ENCODE measurements around the gene SLC38A9. TPM values are rescaled to one million over a fixed set of nuclear protein-coding genes. Genes with fewer than 3 reads are reported as not detected.

Gene SLC38A9
- total RNA-seq, 1 experiment from 2014 or later = 20.1 TPM

DNA sequence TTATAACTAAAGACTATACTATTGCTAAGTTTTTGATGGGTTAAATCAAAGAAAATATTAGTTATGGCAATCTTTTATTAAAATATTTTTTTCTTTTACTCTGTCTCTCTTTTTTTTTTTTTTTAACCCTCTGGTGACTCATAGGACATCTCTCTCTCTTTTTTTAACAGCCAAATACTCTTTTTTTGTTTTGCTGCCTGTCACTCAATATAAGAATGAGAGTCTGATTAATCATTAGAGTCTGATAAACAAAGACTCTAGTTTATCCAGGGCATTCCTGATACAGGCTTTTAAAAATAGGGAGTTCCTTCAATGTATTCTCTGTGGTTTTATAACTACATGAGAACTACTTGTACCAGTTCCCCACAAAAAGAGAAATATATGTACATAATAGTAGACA lies 77.3 kb downstream of the SLC38A9 start:
- Mint-ChIP-seq H3K4me1 (ENCODE audit: insufficient read depth, unreplicated experiment) (peaks cover 24% of the 10 kb centered on the region), H3K27ac (ENCODE audit: low read depth, unreplicated experiment) (no peak overlapping the region), H3K9me3 (ENCODE audit: unreplicated experiment) (no peaks in the 10 kb centered on the region), H3K36me3 (ENCODE audit: insufficient read depth, unreplicated experiment) (peaks cover 19% of the 10 kb centered on the region), H3K27me3 (ENCODE audit: insufficient read depth, unreplicated experiment) (no peaks in the 10 kb centered on the region), H3K4me3 (ENCODE audit: unreplicated experiment) (no peak overlapping the region)
- no TSS peak for BruUV-seq (replicated peaks)
- ChIA-PET POLR2A (no interaction called here), CTCF (no interaction called here)
- intact Hi-C loops (cut with micrococcal nuclease) = no loop called here
- no peak for DNase-seq (ENCODE audit: unreplicated experiment)
- TF ChIP-seq, protein P1, sequence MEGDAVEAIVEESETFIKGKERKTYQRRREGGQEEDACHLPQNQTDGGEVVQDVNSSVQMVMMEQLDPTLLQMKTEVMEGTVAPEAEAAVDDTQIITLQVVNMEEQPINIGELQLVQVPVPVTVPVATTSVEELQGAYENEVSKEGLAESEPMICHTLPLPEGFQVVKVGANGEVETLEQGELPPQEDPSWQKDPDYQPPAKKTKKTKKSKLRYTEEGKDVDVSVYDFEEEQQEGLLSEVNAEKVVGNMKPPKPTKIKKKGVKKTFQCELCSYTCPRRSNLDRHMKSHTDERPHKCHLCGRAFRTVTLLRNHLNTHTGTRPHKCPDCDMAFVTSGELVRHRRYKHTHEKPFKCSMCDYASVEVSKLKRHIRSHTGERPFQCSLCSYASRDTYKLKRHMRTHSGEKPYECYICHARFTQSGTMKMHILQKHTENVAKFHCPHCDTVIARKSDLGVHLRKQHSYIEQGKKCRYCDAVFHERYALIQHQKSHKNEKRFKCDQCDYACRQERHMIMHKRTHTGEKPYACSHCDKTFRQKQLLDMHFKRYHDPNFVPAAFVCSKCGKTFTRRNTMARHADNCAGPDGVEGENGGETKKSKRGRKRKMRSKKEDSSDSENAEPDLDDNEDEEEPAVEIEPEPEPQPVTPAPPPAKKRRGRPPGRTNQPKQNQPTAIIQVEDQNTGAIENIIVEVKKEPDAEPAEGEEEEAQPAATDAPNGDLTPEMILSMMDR (IDR thresholded peaks at IDR 0.05; ENCODE audit: unreplicated experiment) = no peak

DNA sequence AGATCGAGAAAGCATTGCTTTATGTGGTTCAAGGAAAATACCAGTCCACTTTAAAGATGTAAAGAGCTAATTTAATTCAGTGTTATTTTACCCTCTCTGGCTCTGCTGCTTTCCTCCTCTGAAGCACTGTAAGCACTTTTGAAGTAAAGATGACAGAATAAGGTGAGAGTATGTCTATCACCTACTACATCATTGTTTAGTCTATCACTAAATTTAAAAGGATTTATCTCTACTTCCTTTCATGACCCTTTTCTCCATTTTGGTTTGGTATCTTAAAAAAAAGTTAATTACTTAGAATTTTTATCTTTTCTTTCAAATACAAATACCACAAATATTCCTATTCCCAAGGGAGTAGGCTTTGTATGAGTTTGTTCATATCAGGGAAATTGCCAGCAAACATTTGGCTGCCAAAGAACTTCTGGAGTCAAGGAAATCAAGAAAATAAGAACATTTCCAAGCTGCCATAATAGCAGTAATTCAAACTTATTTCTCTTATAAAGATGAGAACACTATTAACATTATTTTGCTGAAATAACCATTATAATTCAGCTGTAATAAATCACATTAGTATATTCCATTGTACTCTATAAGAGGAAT lies 77.8 kb downstream of the SLC38A9 start:
- no peak overlapping the region for H3K27ac Mint-ChIP-seq (ENCODE audit: low read depth, unreplicated experiment)
- peaks cover 19% of the 10 kb centered on the region for H3K36me3 Mint-ChIP-seq (ENCODE audit: insufficient read depth, unreplicated experiment)
- BruUV-seq (replicated peaks) = no TSS peak
- POLR2A ChIA-PET = interaction anchor here (1.0 kb wide), 1 partner anchor 29 kb away, joined by 3 read pairs; no protein-coding TSS in a partner anchor
- CTCF ChIA-PET = interaction anchor here (0.7 to 0.8 kb wide), 2 partner anchors 89 to 638 kb away, joined by 3 read pairs; no protein-coding TSS in a partner anchor
- H3K4me3 Mint-ChIP-seq (ENCODE audit: unreplicated experiment) = peak overlapping the region; percentile 55
- H3K27me3 Mint-ChIP-seq (ENCODE audit: insufficient read depth, unreplicated experiment) = no peaks in the 10 kb centered on the region
- TF ChIP-seq, protein P1 (IDR thresholded peaks at IDR 0.05; ENCODE audit: unreplicated experiment) = no peak
- peaks cover 24% of the 10 kb centered on the region for H3K4me1 Mint-ChIP-seq (ENCODE audit: insufficient read depth, unreplicated experiment)
- H3K9me3 Mint-ChIP-seq (ENCODE audit: unreplicated experiment) = no peaks in the 10 kb centered on the region
- intact Hi-C loops (cut with micrococcal nuclease) = no loop called here
- no peak for DNase-seq (ENCODE audit: unreplicated experiment)

- peaks cover 24% of the 10 kb centered on the region for H3K4me1 Mint-ChIP-seq (ENCODE audit: insufficient read depth, unreplicated experiment)
- no peak for DNase-seq (ENCODE audit: unreplicated experiment)
- H3K27ac Mint-ChIP-seq (ENCODE audit: low read depth, unreplicated experiment) = no peak overlapping the region
- POLR2A ChIA-PET = interaction anchor here (1.0 kb wide), 1 partner anchor 29 kb away, joined by 3 read pairs; no protein-coding TSS in a partner anchor
- H3K9me3 Mint-ChIP-seq (ENCODE audit: unreplicated experiment) = no peaks in the 10 kb centered on the region
- H3K36me3 Mint-ChIP-seq (ENCODE audit: insufficient read depth, unreplicated experiment) = peaks cover 19% of the 10 kb centered on the region
- CTCF ChIA-PET = interaction anchor here (0.7 to 1.1 kb wide), 3 partner anchors 61 to 638 kb away, joined by 3 to 5 read pairs (median 3); no protein-coding TSS in a partner anchor
- intact Hi-C loops (cut with micrococcal nuclease) = no loop called here
- H3K27me3 Mint-ChIP-seq (ENCODE audit: insufficient read depth, unreplicated experiment) = no peaks in the 10 kb centered on the region
- TF ChIP-seq, protein P1 (IDR thresholded peaks at IDR 0.05; ENCODE audit: unreplicated experiment) = no peak
- peak overlapping the region; percentile 55 for H3K4me3 Mint-ChIP-seq (ENCODE audit: unreplicated experiment)
- no TSS peak for BruUV-seq (replicated peaks)
Observed at GRCh38 chr5:55633574-55634208, 78.4 kb downstream of the SLC38A9 start.

DNA sequence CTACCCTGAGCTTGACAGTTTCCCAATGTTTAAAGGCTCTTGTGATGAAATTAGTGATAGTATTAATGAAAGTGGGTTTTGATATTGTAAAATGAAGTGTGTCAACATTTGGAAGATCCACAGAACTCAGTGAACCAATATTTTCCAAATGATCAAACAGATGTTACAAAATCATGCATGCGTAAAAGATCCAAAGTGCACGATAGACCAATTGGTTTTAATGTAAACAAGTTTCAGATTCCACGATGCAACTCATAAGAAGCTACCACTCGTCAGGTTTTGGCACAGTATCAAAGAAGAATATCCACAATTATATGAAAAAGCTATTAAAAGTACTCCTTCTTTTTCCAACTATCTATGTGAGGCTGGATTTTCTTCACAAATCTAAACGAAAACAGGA lies 82.3 kb downstream of the SLC38A9 start:
- intact Hi-C loops (cut with micrococcal nuclease) = no loop called here
- CTCF ChIA-PET = no interaction called here
- Mint-ChIP-seq H3K4me1 (ENCODE audit: insufficient read depth, unreplicated experiment) (peaks cover 9% of the 10 kb centered on the region), H3K27ac (ENCODE audit: low read depth, unreplicated experiment) (no peak overlapping the region), H3K9me3 (ENCODE audit: unreplicated experiment) (no peaks in the 10 kb centered on the region), H3K4me3 (ENCODE audit: unreplicated experiment) (no peak overlapping the region), H3K36me3 (ENCODE audit: insufficient read depth, unreplicated experiment) (peaks cover 13% of the 10 kb centered on the region), H3K27me3 (ENCODE audit: insufficient read depth, unreplicated experiment) (no peaks in the 10 kb centered on the region)
- TF ChIP-seq, protein P1 (IDR thresholded peaks at IDR 0.05; ENCODE audit: unreplicated experiment) = no peak
- no peak for DNase-seq (ENCODE audit: unreplicated experiment)
- POLR2A ChIA-PET = no interaction called here
- no TSS peak for BruUV-seq (replicated peaks)
